Dendritic cell treated with granulocyte-macrophage colony-stimulating factor and Interleukin-4, amounts not matched to agents 40 ng/mL and 50 ng/mL, for 4 days (primary cell): Measurements from ENCODE around the gene ATP5MG.

ENCODE experiments used
- H3K27ac Mint-ChIP-seq: one replicate; pipeline ENCODE4 v1.8.0; 2022; ENCODE audit warnings: mild to moderate bottlenecking, mixed read lengths
- H3K27me3 Mint-ChIP-seq: one replicate; pipeline ENCODE4 v1.8.0; 2022; ENCODE audit warnings: mild to moderate bottlenecking, mixed read lengths
- H3K36me3 Mint-ChIP-seq: one replicate; pipeline ENCODE4 v1.8.0; 2022; ENCODE audit warnings: low read depth, mixed read lengths
- H3K4me1 Mint-ChIP-seq: one replicate; pipeline ENCODE4 v1.8.0; 2022; ENCODE audit warnings: low read depth, mixed read lengths
- H3K4me3 Mint-ChIP-seq: one replicate; pipeline ENCODE4 v1.8.0; 2022; ENCODE audit warnings: mild to moderate bottlenecking, moderate library complexity, mixed read lengths
- H3K9me3 Mint-ChIP-seq: one replicate; pipeline ENCODE4 v1.8.0; 2022; ENCODE audit warnings: mixed read lengths
- intact Hi-C: fragments of 100-400 bp; cut with micrococcal nuclease; formaldehyde crosslinking; loops from one replicate; pipeline ENCODE4 v1.15.0; 2022

Gene ATP5MG, protein sequence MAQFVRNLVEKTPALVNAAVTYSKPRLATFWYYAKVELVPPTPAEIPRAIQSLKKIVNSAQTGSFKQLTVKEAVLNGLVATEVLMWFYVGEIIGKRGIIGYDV

GRCh38 chr11:118401151-118401879 lies at the start of gene ATP5MG:
ATP5MG (plus strand) TSS chr11:118401606; CDS start chr11:118401666, 60 bp downstream.
- Mint-ChIP-seq H3K36me3 (peaks cover 46% of the 10 kb centered on the region), H3K4me3 (peak within 1 kb of the TSS; percentile 89), H3K4me1 (peaks cover 38% of the 10 kb centered on the region), H3K27me3 (no peaks in the 10 kb centered on the region), H3K9me3 (no peaks in the 10 kb centered on the region), H3K27ac (peak within 1 kb of the TSS; percentile 98)
- intact Hi-C loops: loop anchor here (2.0 to 5.0 kb wide), 2 partner anchors 87 to 171 kb away; partner anchors contain the start of gene ARCN1

- Mint-ChIP-seq H3K4me3 (no peak overlapping the region), H3K27ac (no peak overlapping the region), H3K9me3 (no peaks in the 10 kb centered on the region), H3K27me3 (peaks cover 17% of the 10 kb centered on the region), H3K4me1 (no peaks in the 10 kb centered on the region), H3K36me3 (no peaks in the 10 kb centered on the region)
- intact Hi-C loops: loop anchor here (5.0 kb wide), 1 partner anchor 156 kb away; no protein-coding TSS in a partner anchor
These were observed 48.2 kb upstream of the ATP5MG start for GRCh38 chr11:118353084-118353710.

- intact Hi-C loops: loop anchor here (2.0 kb wide), 1 partner anchor 215 kb away; no protein-coding TSS in a partner anchor
- Mint-ChIP-seq H3K36me3 (peaks cover 24% of the 10 kb centered on the region), H3K27ac (no peak overlapping the region), H3K4me3 (no peak overlapping the region), H3K4me1 (peaks cover 42% of the 10 kb centered on the region), H3K9me3 (no peaks in the 10 kb centered on the region), H3K27me3 (peaks cover 5% of the 10 kb centered on the region)
These were observed 43.3 kb upstream of the ATP5MG start for GRCh38 chr11:118358071-118358470.

- Mint-ChIP-seq H3K27me3 (peaks cover 5% of the 10 kb centered on the region), H3K36me3 (peaks cover 35% of the 10 kb centered on the region), H3K4me3 (peak within 1 kb of the TSS; percentile 93), H3K9me3 (no peaks in the 10 kb centered on the region), H3K4me1 (peaks cover 47% of the 10 kb centered on the region), H3K27ac (peak within 1 kb of the TSS; percentile 93)
- intact Hi-C loops: loop anchor here (2.0 kb wide), 1 partner anchor 217 kb away; no protein-coding TSS in a partner anchor
These were observed 42.0 kb upstream of the ATP5MG start, which contains the start of gene UBE4A for GRCh38 chr11:118359295-118359958. UBE4A (plus strand) TSS chr11:118359600; CDS start chr11:118365081, 5,481 bp downstream.

GRCh38 chr11:118364956-118365615 lies 36.3 kb upstream of the ATP5MG start:
- Mint-ChIP-seq H3K4me3 (no peak overlapping the region), H3K27me3 (no peaks in the 10 kb centered on the region), H3K4me1 (peaks cover 33% of the 10 kb centered on the region), H3K27ac (no peak overlapping the region), H3K9me3 (no peaks in the 10 kb centered on the region), H3K36me3 (peaks cover 81% of the 10 kb centered on the region)
- intact Hi-C loops: no loop called here

DNA sequence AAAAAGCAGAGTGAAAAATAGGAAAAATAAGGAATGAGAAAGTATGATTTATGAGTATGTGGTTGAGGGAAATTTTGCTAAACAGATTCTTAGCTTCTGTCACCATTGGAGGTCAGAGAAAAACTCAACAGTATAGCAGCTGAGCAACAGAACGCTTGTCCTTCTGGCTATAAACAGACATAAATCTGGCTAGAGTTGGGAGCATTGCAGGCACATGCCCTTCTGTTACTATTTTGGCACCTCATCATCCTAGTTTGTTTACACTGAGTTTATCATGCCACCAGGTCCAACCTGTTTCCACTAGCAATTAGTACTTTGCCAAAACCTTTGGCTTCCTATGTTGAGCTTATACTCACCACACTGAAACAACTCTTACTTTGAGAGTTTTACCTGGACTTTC lies 35.1 kb upstream of the ATP5MG start:
- Mint-ChIP-seq H3K4me1 (peaks cover 22% of the 10 kb centered on the region), H3K4me3 (no peak overlapping the region), H3K36me3 (peaks cover 93% of the 10 kb centered on the region), H3K9me3 (no peaks in the 10 kb centered on the region), H3K27me3 (no peaks in the 10 kb centered on the region), H3K27ac (no peak overlapping the region)
- intact Hi-C loops: no loop called here

DNA sequence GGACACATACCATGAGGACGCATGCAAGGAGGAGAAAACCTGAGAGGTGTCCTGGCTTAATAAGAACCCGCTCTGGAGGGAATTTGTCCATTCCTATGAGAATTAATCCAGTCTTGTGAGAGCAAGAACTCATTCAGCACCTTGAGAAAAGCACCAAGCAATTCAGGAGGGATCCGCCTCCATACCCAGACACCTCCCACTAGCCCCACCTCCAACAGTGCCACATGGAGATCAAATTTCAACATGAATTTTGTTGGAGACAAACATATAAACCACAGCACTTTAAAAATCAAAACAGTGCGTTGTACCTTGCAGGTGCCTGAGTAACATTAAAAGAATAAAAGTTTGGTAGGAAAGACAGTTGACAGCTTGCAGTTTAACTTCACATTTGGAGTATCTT lies 30.6 kb upstream of the ATP5MG start:
- no peaks in the 10 kb centered on the region for H3K27me3 Mint-ChIP-seq
- no peak overlapping the region for H3K4me3 Mint-ChIP-seq
- H3K36me3 Mint-ChIP-seq: peaks cover 99% of the 10 kb centered on the region
- no peaks in the 10 kb centered on the region for H3K4me1 Mint-ChIP-seq
- H3K27ac Mint-ChIP-seq: no peak overlapping the region
- no peaks in the 10 kb centered on the region for H3K9me3 Mint-ChIP-seq
- intact Hi-C loops: no loop called here

GRCh38 chr11:118373263-118373662 lies 28.1 kb upstream of the ATP5MG start:
- peaks cover 100% of the 10 kb centered on the region for H3K36me3 Mint-ChIP-seq
- no peaks in the 10 kb centered on the region for H3K4me1 Mint-ChIP-seq
- intact Hi-C loops: no loop called here
- H3K4me3 Mint-ChIP-seq: no peak overlapping the region
- H3K9me3 Mint-ChIP-seq: no peaks in the 10 kb centered on the region
- no peaks in the 10 kb centered on the region for H3K27me3 Mint-ChIP-seq
- H3K27ac Mint-ChIP-seq: no peak overlapping the region

- H3K27me3 Mint-ChIP-seq: no peaks in the 10 kb centered on the region
- no peak overlapping the region for H3K4me3 Mint-ChIP-seq
- H3K27ac Mint-ChIP-seq: no peak overlapping the region
- no peaks in the 10 kb centered on the region for H3K4me1 Mint-ChIP-seq
- H3K36me3 Mint-ChIP-seq: peaks cover 100% of the 10 kb centered on the region
- H3K9me3 Mint-ChIP-seq: no peaks in the 10 kb centered on the region
- intact Hi-C loops: no loop called here
These were observed 27.5 kb upstream of the ATP5MG start for GRCh38 chr11:118373871-118374270.

DNA sequence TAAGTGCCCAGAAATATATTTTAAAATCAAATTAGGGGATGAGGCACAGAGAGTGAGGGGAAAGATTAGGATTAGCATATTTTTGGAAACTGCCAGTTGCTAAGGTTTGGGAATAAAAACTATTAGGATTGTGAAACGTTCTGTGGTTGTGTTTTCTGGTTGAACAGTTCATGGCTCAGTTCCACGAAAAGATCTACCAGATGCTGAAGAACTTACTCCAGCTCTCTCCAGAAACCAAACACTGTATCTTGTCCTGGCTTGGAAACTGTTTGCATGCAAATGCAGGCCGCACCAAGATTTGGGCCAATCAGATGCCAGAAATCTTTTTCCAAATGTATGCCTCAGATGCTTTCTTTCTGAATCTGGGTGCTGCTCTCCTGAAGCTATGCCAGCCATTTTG lies 26.7 kb upstream of the ATP5MG start:
- intact Hi-C loops: no loop called here
- H3K4me1 Mint-ChIP-seq: no peaks in the 10 kb centered on the region
- no peaks in the 10 kb centered on the region for H3K9me3 Mint-ChIP-seq
- peaks cover 100% of the 10 kb centered on the region for H3K36me3 Mint-ChIP-seq
- no peak overlapping the region for H3K4me3 Mint-ChIP-seq
- no peak overlapping the region for H3K27ac Mint-ChIP-seq
- H3K27me3 Mint-ChIP-seq: no peaks in the 10 kb centered on the region

DNA sequence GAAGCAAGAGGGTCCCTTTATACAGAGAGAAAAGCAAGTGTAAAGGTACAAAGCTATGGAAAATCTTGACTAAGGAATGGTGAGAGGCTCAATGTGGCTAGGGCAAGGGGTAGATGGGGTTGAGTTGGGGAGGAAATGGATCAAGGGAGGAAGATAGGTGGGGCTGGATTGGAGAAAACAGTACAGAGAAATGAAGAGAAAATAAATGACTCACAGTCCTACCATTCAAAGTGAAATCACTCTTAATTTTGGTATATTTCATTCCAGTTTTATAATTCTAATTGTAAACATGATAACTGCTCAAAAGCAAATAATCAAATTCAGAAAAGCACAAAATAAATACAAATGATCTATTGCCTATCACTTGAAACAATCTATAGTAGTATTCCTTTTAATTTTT lies 25.4 kb upstream of the ATP5MG start:
- Mint-ChIP-seq H3K9me3 (no peaks in the 10 kb centered on the region), H3K4me3 (no peak overlapping the region), H3K36me3 (peaks cover 99% of the 10 kb centered on the region), H3K4me1 (no peaks in the 10 kb centered on the region), H3K27ac (no peak overlapping the region), H3K27me3 (no peaks in the 10 kb centered on the region)
- intact Hi-C loops: no loop called here

DNA sequence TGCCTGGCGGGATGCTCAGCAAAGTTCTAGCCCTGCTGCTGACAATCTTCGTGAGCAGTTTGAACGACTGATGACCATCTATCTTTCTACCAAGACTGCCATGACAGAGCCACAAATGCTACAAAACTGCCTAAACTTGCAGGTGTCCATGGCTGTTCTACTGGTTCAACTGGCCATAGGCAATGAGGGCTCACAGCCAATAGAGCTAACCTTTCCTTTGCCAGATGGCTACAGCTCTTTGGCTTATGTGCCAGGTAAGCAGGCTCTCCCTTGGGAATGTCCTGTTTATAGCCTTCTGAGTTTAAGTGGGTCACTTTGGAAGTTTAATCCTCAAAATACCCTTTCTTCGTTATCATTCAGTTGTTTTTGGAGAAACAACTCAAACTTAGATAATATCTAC lies 21.9 kb upstream of the ATP5MG start:
- Mint-ChIP-seq H3K36me3 (peaks cover 97% of the 10 kb centered on the region), H3K4me3 (no peak overlapping the region)

DNA sequence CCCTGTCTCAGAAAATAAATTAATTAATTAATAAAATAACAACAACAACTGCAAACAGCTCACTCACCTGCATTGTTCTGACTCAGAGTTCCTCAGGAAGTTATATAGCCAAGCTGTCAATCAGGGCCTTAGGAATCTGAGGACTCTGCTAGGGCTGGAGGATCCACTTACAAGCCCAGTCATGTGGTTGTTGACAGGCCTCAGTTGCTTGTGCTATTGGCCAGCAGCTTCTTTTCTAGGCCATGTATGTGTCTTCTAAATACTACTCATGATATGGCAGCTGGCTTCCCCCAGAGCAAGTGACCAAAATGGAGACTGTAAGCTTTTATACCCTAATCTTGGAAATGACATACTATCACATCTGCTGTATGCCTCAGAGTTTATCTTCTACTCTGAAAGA lies 20.8 kb upstream of the ATP5MG start:
- Mint-ChIP-seq H3K4me3 (no peak overlapping the region), H3K27me3 (no peaks in the 10 kb centered on the region), H3K4me1 (no peaks in the 10 kb centered on the region), H3K27ac (no peak overlapping the region), H3K9me3 (no peaks in the 10 kb centered on the region), H3K36me3 (peaks cover 97% of the 10 kb centered on the region)
- intact Hi-C loops: loop anchor here (5.0 kb wide), 1 partner anchor 117 kb away; no protein-coding TSS in a partner anchor

More for the DNA sequence above, 21.9 kb upstream of the ATP5MG start:
- intact Hi-C loops: no loop called here
- Mint-ChIP-seq H3K9me3 (no peaks in the 10 kb centered on the region), H3K27ac (no peak overlapping the region), H3K4me1 (no peaks in the 10 kb centered on the region), H3K27me3 (no peaks in the 10 kb centered on the region)
